Kidney (tissue), 14 donors: ENCODE data around the gene CRADD. TPM values are rescaled to one million over a fixed set of nuclear protein-coding genes. Genes with fewer than 3 reads are reported as not detected.
A peak's percentile ranks its signal among the peaks of the same experiment; 100 is the strongest.

ENCODE experiments used
- DNase-seq, 5 donors: peaks; one replicate each; pipeline ENCODE4 v3.0.0-alpha.2; 2013 to 2020
- FAIRE-seq: peaks from 2 replicates; lab custom pipeline; 2012; peaks lifted over from hg19 to GRCh38; lab: Jason Lieb, UNC
- H3K27ac ChIP-seq, 2 donors: one replicate each; pipeline ENCODE4 v1.7.0; 2013; ENCODE audit warnings: low read depth in 2 of 2, low read length in 2 of 2, inconsistent platforms in 1 of 2
- H3K27me3 ChIP-seq: one replicate; pipeline ENCODE4 v1.7.1; 2013; ENCODE audit warnings: low read length, inconsistent platforms; ENCODE audit not compliant: control insufficient read depth, insufficient read depth
- H3K36me3 ChIP-seq, 3 donors: one replicate each; pipeline versions ENCODE4 v1.7.0 to v1.7.1; 2013; ENCODE audit warnings: low read length in 3 of 3, control low read depth in 1 of 3, inconsistent platforms in 1 of 3; ENCODE audit not compliant: insufficient read depth in 3 of 3, control insufficient read depth in 2 of 3
- H3K4me1 ChIP-seq, 3 donors: one replicate each; pipeline versions ENCODE4 v1.7.0 to v1.7.1; 2013; ENCODE audit warnings: low read length in 3 of 3, inconsistent platforms in 1 of 3, low read depth in 1 of 3; ENCODE audit not compliant: control insufficient read depth in 2 of 3, insufficient read depth in 2 of 3
- H3K4me3 ChIP-seq, 3 donors: one replicate each; pipeline versions ENCODE4 v1.7.0 to v1.8.1; 2013; ENCODE audit warnings: low read length in 3 of 3, control low read depth in 1 of 3, inconsistent platforms in 1 of 3
- H3K9ac ChIP-seq, 3 donors: one replicate each; pipeline versions ENCODE4 v1.7.0 to v1.7.1; 2013; ENCODE audit warnings: low read length in 3 of 3, control low read depth in 1 of 3, inconsistent platforms in 1 of 3
- H3K9me3 ChIP-seq, 3 donors: one replicate each; pipeline versions ENCODE4 v1.7.0 to v1.7.1; 2013; ENCODE audit warnings: low read length in 3 of 3, control low read depth in 1 of 3, inconsistent platforms in 1 of 3; ENCODE audit not compliant: control insufficient read depth in 2 of 3, insufficient read depth in 1 of 3
- intact Hi-C: fragments of 100-400 bp; cut with DNase I; formaldehyde crosslinking; loops from one replicate; pipeline ENCODE4 v1.11.1; 2022
- polyA plus RNA-seq: library from polyadenylated mRNA; stranded (reverse); fragments of 350-450 nt; fragmentation: Illumina TruSeq; extraction: RNeasy Lipid Tissue Mini Kit (QIAGEN cat#74804); gene quantifications from one replicate; pipeline ENCODE4 v1.2.3, GENCODE V29; 2014; ENCODE audit warnings: low read depth, low replicate concordance; ENCODE audit not compliant: insufficient read depth
- total RNA-seq: library from RNA; stranded (reverse); fragmentation: NEBNext Ultra II Directional; extraction: Animal tissue kit (Norgen Biotek cat#: 25700); gene quantifications from one replicate; pipeline ENCODE4 v1.2.1, GENCODE V29; 2021
- TF ChIP-seq, protein P1 (sequence below): IDR thresholded peaks from 3 replicates; pipeline ENCODE4 v1.5.1; 2012; ENCODE audit warnings: mild to moderate bottlenecking, moderate library complexity, borderline replicate concordance; ENCODE audit not compliant: insufficient read depth; ENCODE audit errors: extremely low read depth
- donor health status: control.
- donor health status: control.
- donor health status: control.
- donor health status: control.
- donor health status: control.
- donor health status: DM: yes; HTN: yes; CAD: no.
- donor health status: Normal renal cell carcinoma (clear cell type).

Gene CRADD
- total and polyA plus RNA-seq, 2 donors from 2014 or later, result 19.1 to 28.8 TPM

DNA sequence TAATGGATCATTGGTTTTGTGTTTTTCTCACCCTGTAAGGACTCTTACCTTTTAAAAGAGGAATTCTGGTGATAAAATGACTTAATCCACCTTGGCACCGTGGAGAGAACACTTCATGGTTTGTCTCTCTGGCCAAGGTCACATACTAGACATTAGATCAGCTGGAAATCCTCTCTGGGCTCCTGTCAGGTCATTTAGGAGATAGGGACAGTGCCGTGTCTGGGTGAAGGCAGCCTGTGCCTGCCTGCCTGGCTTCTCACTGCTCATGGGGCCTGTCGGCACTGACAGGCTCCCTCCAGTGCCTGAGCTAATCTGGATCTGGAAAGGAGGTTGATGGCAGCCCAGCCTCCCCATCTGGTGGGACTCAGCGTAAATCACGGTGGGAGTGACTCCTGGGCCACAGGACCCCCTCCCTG lies 5.7 kb downstream of the CRADD start:
- TF ChIP-seq, protein P1, sequence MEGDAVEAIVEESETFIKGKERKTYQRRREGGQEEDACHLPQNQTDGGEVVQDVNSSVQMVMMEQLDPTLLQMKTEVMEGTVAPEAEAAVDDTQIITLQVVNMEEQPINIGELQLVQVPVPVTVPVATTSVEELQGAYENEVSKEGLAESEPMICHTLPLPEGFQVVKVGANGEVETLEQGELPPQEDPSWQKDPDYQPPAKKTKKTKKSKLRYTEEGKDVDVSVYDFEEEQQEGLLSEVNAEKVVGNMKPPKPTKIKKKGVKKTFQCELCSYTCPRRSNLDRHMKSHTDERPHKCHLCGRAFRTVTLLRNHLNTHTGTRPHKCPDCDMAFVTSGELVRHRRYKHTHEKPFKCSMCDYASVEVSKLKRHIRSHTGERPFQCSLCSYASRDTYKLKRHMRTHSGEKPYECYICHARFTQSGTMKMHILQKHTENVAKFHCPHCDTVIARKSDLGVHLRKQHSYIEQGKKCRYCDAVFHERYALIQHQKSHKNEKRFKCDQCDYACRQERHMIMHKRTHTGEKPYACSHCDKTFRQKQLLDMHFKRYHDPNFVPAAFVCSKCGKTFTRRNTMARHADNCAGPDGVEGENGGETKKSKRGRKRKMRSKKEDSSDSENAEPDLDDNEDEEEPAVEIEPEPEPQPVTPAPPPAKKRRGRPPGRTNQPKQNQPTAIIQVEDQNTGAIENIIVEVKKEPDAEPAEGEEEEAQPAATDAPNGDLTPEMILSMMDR, result no peak
- H3K4me1 ChIP-seq, result peaks cover 0 to 28% (median 25%) of the 10 kb centered on the region in 3 donors
- DNase-seq, result peak in 1 of 5 donors; percentile 25
- H3K36me3 ChIP-seq, result no peaks in the 10 kb centered on the region
- no peaks in the 10 kb centered on the region for H3K27me3 ChIP-seq
- peak overlapping the region in 2 of 3 donors; percentile 20 to 35 for H3K9ac ChIP-seq
- FAIRE-seq, result no peak
- intact Hi-C loops, result no loop called here
- peak overlapping the region in 1 of 3 donors; percentile 10 for H3K4me3 ChIP-seq
- no peaks in the 10 kb centered on the region for H3K9me3 ChIP-seq
- H3K27ac ChIP-seq, result peak overlapping the region; percentile 59

DNA sequence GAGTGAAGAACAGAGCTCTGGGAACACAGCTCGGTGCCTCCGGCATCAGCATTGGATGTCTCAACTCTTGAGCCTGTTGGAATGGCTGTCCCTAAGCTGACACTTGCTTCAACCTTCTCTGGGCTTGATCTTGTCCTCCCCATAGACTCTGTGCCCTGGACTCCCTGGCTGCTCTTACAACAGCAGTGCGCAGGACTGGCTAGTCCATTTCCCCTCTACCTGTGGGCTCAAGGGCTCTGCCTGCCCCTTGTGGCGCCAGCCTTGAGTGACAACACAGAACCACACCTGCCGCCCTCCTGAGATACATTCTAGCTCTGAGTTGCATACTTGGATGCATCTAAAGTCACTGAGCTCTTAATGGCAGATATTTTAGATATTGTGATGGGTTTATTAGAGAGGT lies 6.2 kb downstream of the CRADD start:
- H3K9me3 ChIP-seq, result no peaks in the 10 kb centered on the region
- no peak for DNase-seq
- peak overlapping the region in 1 of 2 donors; percentile 59 for H3K27ac ChIP-seq
- intact Hi-C loops, result no loop called here
- H3K36me3 ChIP-seq, result no peaks in the 10 kb centered on the region
- peak overlapping the region in 1 of 3 donors; percentile 35 for H3K9ac ChIP-seq
- FAIRE-seq, result no peak
- TF ChIP-seq, protein P1, result no peak
- H3K4me3 ChIP-seq, result peak overlapping the region in 1 of 3 donors; percentile 10
- peaks cover 0 to 28% (median 23%) of the 10 kb centered on the region in 3 donors for H3K4me1 ChIP-seq
- no peaks in the 10 kb centered on the region for H3K27me3 ChIP-seq

DNA sequence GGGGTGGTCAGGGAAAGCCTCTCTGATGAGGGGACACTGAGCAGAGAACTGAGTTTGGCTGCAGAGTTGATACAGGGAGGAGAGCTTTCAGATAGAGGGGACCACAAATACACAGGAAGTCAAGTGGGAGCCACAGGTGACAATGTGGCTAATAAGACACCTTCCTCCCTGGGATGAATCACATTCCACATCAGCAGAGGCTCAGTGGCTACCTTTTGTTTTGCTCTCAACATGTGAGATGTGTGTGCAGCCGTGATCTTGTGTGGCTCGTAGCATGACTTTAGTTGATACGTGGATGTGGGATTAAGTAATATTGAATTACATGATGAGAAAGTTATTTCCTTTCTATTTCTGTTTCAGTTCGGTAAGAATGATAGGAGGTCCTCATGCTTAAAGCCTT lies 7.5 kb downstream of the CRADD start:
- TF ChIP-seq, protein P1, result no peak
- Histone ChIP-seq H3K4me3 (no peak overlapping the region), H3K36me3 (no peaks in the 10 kb centered on the region), H3K4me1 (peaks cover 2 to 24% (median 15%) of the 10 kb centered on the region in 3 donors), H3K27me3 (no peaks in the 10 kb centered on the region), H3K27ac (no peak overlapping the region), H3K9ac (no peak overlapping the region), H3K9me3 (no peaks in the 10 kb centered on the region)
- intact Hi-C loops, result no loop called here
- FAIRE-seq (no peak), DNase-seq (no peak)
